Frontal cortex (tissue), 4 donors: Measurements from ENCODE around the gene PTPRK. TPM values are rescaled to one million over a fixed set of nuclear protein-coding genes. Genes with fewer than 3 reads are reported as not detected.
"Not testable (repeated sequence)": the region's sequence is repeated elsewhere in the genome, so short reads cannot be mapped to it uniquely, and the experiment has no call there.

Experiments
- DNase-seq, 2 donors: peaks; one replicate each; pipeline ENCODE4 v3.0.0; 2012; ENCODE audit warnings: low spot score in 2 of 2
- FAIRE-seq: peaks from 2 replicates; lab custom pipeline; 2012; peaks lifted over from hg19 to GRCh38; lab: Jason Lieb, UNC
- total RNA-seq: library from RNA; depleted of rRNA; stranded (reverse); fragments of >200 nt; gene quantifications from one replicate; pipeline ENCODE4 v1.2.3, GENCODE V29; 2014
- donor health status: control.
- donor health status: control.
- donor health status: control.

PTPRK gene
- total RNA-seq, 1 donor from 2014 or later = 179 TPM

DNA sequence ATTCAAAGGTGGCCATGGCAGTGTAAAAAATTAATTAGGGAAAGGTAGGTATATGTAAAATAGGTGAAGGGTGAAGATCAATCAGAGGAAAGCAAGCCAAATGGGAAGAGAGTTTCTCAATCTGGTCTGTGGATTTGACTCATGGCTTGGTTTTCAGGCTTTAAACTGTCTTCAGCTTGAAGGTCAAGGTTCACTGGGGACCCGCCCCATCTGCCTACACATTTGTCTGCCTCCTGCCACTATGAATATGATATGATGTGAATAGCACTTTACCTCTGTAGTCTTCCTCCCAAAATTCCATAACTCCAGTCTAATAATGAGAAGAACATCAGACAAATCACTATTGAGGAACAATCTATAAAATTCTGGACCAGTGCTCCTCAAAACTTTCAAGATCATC lies 587.3 kb downstream of the PTPRK start:
- FAIRE-seq = no peak
- no peak for DNase-seq

DNA sequence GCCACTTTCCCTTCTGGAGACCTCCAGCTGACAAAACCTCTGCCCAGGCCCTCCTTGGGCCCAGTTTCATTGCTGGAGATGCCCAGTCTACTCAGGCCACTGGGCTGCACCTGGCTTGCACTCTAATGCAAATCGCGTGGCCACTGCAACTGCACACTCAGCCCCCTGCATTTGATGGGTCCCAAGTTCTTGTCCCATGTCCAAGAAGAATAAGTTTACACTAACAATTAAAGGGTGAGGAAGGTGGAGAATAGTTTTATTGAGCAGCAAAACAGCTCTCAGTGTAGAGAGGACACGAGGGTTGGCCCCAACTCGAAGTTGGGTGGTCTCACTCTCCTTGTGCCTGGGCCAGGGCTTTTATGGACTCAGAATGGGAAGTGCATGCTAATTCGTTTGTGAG lies 587.7 kb downstream of the PTPRK start:
- DNase-seq (no peak), FAIRE-seq (no peak)

DNA sequence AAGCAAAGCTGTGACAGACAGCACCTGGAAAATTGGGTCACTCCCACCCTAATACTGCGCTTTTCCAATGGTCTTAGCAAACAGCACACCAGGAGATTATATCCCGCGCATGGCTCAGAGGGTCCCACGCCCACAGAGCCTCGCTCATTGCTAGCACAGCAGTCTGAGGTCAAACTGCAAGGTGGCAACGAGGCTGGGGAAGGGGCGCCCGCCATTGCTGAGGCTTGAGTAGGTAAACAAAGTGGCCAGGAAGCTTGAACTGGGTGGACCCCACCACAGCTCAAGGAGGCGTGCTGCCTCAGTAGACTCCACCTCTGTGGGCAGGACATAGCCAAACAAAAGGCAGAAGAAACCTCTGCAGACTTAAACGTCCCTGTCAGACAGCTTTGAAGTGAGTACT lies 594.0 kb downstream of the PTPRK start:
- FAIRE-seq, DNase-seq: not testable (repeated sequence)

DNA sequence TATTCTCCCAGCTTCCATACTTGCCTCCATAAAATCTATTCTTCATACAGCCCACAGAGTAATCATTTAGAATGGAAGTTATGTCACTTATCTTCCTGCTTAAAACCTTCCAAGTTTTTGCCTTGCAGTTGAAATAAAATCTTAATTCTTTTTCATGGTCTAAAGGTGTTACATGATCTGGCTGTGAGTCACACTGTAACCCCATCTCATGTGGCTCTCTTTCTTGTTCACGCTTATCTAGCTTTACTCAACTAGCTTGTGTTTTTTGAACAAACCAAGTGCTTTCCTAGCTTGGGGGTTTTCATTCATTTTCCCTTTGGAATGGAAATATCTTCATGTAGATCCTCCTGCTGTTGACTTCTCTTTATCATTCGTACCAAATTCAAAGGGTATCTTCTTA lies 596.0 kb downstream of the PTPRK start:
- no peak for FAIRE-seq
- no peak for DNase-seq

- DNase-seq (no peak), FAIRE-seq (no peak)
Measured at GRCh38 chr6:127924031-127924430, 596.4 kb downstream of the PTPRK start.

DNA sequence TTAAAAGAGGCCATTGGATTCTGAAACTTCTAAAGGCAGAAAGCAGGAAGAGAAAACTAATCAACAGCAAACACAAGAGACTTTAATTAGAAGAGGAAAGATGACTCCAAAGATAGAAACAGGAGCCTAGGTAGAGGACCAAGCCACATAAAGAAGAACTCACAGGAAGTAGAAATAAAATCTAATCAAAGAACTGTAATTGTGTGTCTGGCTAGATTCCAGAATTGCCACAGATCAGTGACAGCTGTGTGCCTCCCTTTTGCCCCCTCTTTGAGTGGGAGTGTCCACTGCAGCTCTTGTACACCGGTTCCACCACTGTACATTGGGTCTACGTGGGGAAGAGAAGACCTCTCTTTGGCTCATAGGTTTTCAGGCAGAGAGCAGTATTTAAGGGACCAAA lies 597.3 kb downstream of the PTPRK start:
- no peak for FAIRE-seq
- DNase-seq = no peak

DNA sequence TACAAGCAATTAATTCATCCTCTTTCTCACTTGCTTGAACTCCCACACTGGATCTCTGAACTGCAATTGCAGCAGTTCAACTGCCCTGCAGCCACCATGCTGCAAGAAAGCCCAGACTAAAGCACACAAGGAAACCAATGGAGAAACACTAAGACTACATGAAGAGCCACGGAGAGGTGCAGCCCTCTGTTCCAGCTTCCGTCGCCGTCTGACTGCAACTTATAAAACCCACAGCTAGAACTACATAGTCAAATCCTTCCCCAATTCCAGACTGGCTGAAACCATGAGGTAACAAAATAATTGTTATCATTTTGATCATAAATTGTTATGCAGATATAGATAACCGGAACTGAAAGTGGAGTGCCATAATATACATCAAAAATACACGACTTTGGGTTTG lies 598.4 kb downstream of the PTPRK start:
- FAIRE-seq = no peak
- no peak for DNase-seq

GRCh38 chr6:127920804-127921203 lies 599.6 kb downstream of the PTPRK start:
- DNase-seq = no peak
- FAIRE-seq = no peak
